Endothelial cell of umbilical vein (primary cell): Measurements from ENCODE around the gene MCM3AP.

Experiments used
- CTCF ChIP-seq, 2 donors: IDR thresholded peaks; 1 replicate in 1 of 2; 2 replicates in 1 of 2; pipeline ENCODE4 v1.5.1; 2011; ENCODE audit warnings: low read length in 2 of 2, mild to moderate bottlenecking in 2 of 2, moderate library complexity in 2 of 2, control low read depth in 1 of 2, inconsistent platforms in 1 of 2, low read depth in 1 of 2; ENCODE audit not compliant: insufficient read depth in 1 of 2; ENCODE audit errors: extremely low read depth in 1 of 2
- EZH2 ChIP-seq: IDR thresholded peaks from 2 replicates; pipeline ENCODE4 v1.6.1; 2012; ENCODE audit warnings: borderline replicate concordance, low read depth, mild to moderate bottlenecking, moderate library complexity, low read length, inconsistent platforms; ENCODE audit not compliant: severe bottlenecking
- MYC ChIP-seq: IDR thresholded peaks from one replicate; pipeline ENCODE4 v1.6.1; 2011; ENCODE audit warnings: mild to moderate bottlenecking, low read depth, low read length
- POLR2A ChIP-seq: IDR thresholded peaks from 2 replicates; pipeline ENCODE4 v1.6.1; 2012; ENCODE audit warnings: low read depth, mild to moderate bottlenecking, control low read depth, low read length

- TF ChIP-seq EZH2: no peak
- TF ChIP-seq CTCF (IDR thresholded peaks at IDR 0.05; ENCODE audit: extremely low read depth in 1 of 2, insufficient read depth in 1 of 2, low read depth in 1 of 2, low read length in 2 of 2): no peak
- no peak for TF ChIP-seq POLR2A
- no peak for TF ChIP-seq MYC
These were observed 47.9 kb downstream of the MCM3AP start for GRCh38 chr21:46237474-46237873.
